DMS 273 treated with DMSO at 0.1 percent for 48 hours (cell line): ENCODE measurements around the gene GALNT14.

Experiments used
- DNase-seq: peaks from one replicate; lab custom pipeline; 2025; lab: John Stamatoyannopoulos, UW

GALNT14 gene

DNA sequence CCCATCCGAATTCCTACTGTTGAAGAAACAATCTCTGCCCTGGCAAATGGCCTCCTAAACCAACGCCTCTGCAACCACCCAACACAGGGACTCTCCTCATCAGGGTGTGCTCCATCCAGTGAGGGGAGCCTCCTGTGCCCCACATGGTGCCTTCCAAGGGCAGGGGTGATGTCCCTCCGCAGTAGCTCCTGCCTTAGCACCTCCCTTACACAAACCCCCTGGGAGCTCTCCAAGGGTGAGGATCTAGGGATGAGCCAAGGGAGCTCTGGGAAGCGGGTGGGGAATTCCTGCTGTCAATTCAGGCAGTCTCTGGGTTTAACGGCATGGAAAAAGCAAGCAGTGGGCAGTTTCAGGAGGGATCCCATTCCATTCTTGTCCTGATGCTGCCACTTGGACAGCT is 3.8 kb downstream of the GALNT14 start:
- DNase-seq, result no peak

DNA sequence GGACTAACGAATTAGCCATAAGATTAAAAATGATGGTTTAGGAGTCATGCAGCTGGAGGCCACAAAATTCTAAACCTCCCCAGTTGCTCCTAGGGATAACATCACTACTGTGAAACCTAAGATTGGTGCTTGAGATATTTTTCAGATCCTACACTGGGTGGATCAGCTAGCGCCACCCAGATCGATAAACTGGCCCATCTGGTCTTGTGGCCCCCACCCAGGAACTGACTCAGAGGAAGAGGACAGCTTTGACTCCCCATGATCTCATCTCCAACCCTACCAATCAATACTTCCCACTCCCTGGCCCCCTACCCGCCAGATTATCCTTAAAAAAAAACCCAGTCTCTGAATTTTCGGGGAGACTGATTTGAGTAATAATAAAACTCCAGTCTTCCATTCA is 5.5 kb downstream of the GALNT14 start:
- no peak for DNase-seq

DNA sequence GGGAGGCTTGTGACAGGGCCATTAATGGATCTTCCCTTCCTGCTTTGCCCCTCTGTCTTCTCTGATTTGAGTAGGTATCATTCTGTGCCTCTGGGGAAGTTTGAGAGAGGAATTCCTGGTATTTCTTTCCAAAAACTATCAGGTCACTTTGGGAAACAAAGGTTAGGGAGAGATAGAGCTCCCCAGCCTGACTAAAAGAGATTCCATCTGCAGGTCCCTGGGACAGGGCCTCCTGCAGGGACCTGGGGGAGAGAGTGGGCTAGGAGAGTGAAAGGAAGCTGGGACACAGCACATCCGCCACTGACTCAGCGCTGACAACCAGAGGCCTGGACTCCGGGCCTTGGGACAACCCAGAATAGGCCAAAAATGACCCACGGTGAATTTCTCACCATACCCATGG is 6.4 kb downstream of the GALNT14 start:
- DNase-seq, result no peak

- no peak for DNase-seq
Observed at GRCh38 chr2:31129375-31130171, 8.7 kb downstream of the GALNT14 start.

- DNase-seq, result no peak
Observed at GRCh38 chr2:31127931-31128330, 10.3 kb downstream of the GALNT14 start.

GRCh38 chr2:31125918-31126695 is 12.1 kb downstream of the GALNT14 start:
- DNase-seq, result no peak

- DNase-seq, result no peak
Observed at GRCh38 chr2:31124904-31125303, 13.3 kb downstream of the GALNT14 start.

GRCh38 chr2:31122133-31122532 is 16.1 kb downstream of the GALNT14 start:
- no peak for DNase-seq

DNA sequence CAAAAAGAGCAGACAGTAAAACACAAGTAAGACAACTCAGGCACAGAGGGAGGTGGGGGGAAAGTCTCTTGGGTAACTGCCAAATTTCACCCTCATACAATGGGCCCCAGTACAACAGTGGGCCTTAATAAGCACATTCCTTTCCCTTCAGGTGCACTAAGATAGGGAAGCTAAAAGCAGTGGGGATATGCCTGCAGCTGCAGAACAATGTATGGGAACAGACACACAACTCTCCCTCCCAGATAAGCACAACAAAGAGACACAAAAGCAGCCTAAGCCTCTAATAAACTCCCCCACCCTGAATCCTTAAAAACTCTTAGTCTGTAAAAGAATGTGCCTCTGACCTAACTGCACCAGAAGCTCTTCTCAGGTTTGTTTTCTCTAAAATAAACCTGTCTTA is 24.5 kb downstream of the GALNT14 start:
- no peak for DNase-seq

DNA sequence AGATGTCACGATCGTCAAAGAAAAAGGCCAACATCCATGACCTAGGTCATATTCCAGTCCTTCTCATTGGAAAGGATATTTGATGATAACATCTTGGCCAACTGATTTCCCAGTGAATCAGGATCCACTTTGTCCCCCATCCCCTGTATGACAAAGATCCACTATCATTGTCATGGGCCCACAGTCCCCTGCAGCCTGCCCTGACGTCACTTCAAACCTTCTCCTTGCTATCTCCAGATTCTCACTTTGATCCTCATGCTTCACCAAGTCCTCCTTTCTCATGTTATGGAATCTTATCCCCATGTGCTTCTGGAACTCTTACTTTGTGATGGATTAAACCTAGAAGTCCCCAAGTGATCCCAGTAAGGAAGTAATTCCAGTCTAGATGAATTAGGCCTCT is 25.7 kb downstream of the GALNT14 start:
- no peak for DNase-seq

GRCh38 chr2:31110998-31111397 is 27.2 kb downstream of the GALNT14 start:
- DNase-seq, result no peak

- DNase-seq, result no peak
Observed at GRCh38 chr2:31110431-31110830, 27.8 kb downstream of the GALNT14 start.

DNA sequence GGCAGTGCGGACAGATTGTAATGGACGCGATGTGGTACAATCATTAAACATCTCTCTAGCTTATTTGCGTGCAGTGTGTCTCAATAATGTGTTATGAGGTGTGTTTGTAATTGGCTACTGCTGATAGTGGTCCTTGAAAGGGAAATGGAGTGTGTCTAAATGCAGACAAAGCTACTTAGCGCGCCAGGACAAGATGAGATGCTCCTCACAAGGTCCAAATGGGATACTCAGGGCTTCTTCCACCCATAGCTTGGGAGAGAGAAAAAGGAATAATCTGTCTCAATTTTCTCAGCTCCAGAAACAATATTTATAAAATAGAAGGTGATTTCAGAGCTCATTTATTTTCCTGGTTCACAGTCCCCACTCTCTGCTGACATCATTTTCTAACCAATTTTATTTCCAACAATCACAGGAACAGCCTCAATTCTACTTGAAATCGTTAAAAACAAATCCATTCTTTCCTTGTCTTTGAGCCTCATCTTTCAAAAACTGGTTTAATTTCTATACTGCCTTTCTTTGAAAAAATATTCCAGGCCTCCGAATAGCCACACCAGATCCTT is 28.5 kb downstream of the GALNT14 start:
- no peak for DNase-seq

DNA sequence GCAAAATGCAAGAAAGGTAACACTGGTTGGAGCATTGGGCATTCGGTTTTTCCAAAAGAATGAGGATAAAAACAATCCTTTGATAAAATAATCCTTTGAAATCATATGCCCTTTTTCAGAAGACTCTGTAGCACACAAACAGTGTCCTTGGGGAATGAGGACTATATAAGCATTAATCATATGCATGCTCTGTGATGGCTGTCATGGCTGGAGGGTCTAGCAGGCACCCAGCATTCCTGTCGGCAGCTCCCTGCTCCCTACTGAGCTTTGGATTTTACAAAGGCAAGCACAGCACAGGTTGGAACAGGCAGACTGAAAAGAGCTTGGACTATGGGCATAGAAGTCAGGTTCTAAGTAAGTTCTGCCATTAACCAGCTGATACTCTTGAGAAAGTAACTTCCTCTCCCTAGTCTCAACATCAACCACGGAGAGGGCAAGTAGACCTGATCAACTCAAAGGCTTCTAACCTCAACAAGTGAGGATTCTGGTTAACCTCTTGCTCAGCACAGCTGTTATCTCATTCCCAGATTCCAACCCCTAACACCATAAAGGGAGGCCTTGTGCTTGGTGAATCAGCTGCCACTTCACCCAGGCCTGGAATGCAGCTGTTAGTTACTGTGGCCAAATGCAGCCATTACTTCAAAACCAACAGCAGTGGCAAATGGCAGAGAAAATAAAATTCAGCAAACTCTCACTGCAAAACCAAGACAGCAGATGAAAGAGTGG is 29.5 kb downstream of the GALNT14 start:
- DNase-seq, result no peak

GRCh38 chr2:31107591-31108300 is 30.5 kb downstream of the GALNT14 start:
- peak; percentile 95 for DNase-seq

DNA sequence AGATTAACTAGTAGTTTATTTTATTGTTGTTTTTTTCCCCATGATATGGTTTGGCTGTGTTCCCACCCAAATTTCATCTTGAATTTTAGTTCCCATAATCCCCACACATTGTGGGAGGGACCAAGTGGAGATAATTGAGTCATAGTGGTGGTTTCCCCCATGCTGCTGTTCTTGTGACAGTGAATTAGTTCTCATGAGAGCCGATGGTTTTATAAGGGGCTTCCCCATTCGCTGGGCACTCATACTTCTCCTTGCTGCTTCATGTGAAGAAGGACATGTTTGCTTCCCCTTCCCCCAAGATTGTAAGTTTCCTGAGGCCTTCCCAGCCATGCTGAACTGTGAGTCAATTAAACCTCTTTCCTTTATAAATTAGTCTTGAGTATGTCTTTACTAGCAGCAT is 36.5 kb downstream of the GALNT14 start:
- DNase-seq, result no peak

DNA sequence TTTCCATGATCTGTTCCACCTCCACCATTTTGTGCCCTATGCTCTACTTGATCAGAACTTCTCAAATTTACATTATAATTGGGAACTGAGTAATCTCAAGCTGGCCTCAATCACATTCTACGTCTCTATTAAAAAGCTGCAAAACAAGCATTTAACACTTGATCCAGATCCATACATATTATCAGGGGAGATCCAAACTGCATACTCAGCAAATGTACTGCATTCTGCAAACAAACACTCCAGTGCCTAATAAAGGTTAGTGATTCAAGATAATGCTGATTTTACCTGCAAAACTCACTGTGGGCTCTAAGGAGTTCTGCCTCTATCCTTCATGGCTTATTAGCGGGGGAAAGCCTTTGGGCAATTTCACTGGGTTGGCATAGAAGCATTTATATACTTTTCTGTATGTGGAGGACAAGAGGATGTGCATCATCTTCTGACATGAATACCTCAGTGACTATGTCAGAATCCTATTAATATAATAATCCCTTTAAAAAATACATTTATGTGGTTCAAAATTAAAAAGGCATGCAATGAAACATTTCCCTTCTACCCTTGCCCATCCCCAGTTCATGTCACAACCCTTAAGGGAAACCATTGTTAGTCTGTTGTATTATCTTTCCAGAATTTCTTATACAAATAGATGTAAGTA is 40.2 kb downstream of the GALNT14 start:
- no peak for DNase-seq

- no peak for DNase-seq
Observed at GRCh38 chr2:31090188-31090587, 48.1 kb downstream of the GALNT14 start.

DNA sequence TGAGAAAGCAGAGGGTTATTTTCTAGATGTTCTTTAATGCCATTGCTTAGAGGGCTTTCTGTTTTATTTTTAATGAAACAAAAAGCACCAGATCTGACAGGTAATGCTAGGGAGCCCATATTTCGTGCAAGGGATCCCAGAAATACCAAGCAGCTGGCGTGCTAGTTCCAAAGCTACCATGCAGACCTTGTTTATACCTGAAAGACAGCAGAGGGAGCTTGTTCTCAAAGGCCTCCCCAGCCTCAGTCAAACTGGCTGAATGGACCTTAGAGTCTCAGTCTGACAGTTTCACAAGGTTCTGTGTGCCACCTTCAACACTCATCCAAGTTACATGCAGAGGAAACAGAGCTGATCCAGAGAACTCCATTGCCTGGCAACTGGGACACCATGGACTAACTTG is 48.6 kb downstream of the GALNT14 start:
- no peak for DNase-seq

DNA sequence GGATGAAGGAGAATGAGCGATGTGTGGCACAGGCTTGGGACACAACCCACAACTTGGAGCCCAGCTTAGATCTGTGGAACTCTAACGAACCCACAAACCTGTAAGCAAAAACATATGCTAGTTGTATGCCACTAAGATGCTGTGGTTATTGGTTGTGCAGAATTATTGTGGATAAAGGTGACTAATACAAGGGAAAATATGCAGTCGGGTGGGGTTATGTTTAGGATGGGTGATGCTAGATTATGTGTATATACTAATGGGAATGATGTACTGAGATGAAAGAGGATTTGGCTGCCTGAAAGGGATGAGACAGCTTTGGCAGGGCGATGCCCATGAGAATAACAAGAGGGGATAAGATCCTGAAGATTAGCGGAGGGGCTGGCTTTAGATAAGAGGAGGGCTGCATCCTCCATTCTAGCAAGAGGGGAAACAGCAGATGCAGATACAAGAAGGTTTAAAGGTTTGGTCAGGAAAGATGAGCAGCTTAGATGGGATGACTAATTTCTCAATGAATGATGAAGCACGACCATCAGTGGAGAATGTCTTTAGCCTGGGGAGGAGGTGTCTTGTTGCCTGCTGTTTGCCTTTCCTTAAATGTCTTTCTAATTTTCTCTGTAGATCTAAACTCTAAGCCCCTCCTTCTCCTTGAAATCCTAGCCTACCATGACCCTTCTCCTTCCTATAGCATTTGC is 49.6 kb downstream of the GALNT14 start:
- no peak for DNase-seq

DNA sequence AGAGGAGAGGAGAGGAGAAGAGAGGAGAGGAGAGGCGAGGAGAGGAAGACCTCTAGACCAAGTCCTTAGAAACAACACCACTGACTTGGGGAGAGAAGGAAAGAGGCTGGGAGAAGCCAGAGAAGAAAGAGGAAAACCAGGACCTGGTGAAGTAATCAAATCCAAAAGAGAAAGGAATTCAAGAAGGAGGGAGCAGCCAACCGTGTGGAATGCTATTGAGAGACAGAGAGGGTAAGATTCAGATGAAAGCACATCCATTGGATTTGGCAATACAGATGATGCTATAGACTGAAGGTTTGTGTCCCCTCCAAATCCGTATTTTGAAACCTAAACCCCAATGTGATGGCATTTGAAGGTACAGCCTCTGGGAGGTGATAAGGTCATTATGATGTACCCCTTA is 50.7 kb downstream of the GALNT14 start:
- no peak for DNase-seq
